GM19328 (cell line): Measurements from ENCODE around the gene MRPL3.

Experiments
- ATAC-seq: cut with Tn5 transposase; IDR thresholded peaks from one replicate; pipeline ENCODE4 v1.9.1; 2021; ENCODE audit warnings: mild to moderate bottlenecking, moderate library complexity; ENCODE audit not compliant: unreplicated experiment

MRPL3 gene

GRCh38 chr3:131421301-131421700, 81.5 kb downstream of the MRPL3 start:
- no peak for ATAC-seq

GRCh38 chr3:131417751-131418150, 85.0 kb downstream of the MRPL3 start:
- no peak for ATAC-seq
